Brain pericyte (primary cell): ENCODE measurements around the gene EYS.
"Not testable (repeated sequence)": the region's sequence is repeated elsewhere in the genome, so short reads cannot be mapped to it uniquely, and the experiment has no call there.

Experiments used
- DNase-seq: peaks from one replicate; pipeline ENCODE4 v3.0.0-alpha.2; 2012; ENCODE audit warnings: low read depth, low spot score

EYS gene

DNA sequence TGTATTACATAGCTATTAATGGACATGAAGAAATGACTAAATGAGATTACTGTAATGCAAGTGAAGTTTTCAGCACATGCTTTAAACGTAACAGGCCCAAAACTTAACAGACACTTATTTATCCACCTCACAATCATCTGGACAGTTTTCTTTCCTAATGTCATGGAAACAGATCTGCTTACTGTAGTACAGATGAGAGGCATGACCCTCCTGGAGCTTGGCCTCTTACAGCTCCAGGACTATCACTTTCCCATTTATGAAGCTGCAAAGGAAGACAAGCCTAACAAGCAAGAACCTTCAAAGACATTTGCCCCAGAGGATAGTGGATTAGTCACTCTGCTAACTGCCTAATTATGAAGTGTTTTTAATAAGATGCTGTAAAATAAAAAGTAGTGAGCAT, 1652.2 kb downstream of the EYS start:
- DNase-seq = no peak

DNA sequence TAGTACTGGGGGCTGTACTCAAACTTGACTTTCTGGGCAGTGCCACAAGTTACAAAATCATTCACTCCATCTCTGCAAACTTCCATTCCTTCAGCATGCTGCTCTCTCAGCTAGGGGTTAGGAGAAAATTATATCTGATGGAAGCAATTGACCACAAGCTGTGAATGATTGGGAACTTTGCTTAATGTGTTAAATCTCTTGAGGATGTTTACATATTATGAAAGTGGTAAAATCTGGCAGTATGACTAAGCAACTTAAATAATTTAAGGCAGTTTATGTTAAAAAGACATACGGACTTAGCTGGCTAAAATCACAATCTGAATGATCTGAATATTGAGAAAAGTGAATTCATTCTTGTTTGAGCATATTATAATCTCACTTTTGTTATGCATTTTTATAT, 1656.4 kb downstream of the EYS start:
- DNase-seq = no peak

DNA sequence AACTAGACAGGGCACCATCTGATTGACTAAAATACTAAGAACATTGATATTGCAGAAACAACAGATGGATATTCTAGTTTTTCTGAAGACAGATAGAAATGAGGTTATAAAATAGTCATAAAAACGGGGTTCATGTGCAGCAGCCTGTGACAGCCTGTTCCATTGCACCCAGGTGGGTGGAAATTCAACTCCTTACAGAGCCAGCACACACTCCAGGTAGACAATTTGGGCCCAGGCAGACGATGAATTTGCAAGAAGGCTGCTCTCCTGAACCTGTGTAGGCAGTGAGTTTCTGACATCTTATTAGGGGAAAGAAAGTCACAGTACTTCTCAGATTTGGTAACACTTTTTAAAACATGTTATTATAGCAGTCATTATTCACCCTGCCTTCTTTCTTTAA, 1657.3 kb downstream of the EYS start:
- DNase-seq = no peak

DNA sequence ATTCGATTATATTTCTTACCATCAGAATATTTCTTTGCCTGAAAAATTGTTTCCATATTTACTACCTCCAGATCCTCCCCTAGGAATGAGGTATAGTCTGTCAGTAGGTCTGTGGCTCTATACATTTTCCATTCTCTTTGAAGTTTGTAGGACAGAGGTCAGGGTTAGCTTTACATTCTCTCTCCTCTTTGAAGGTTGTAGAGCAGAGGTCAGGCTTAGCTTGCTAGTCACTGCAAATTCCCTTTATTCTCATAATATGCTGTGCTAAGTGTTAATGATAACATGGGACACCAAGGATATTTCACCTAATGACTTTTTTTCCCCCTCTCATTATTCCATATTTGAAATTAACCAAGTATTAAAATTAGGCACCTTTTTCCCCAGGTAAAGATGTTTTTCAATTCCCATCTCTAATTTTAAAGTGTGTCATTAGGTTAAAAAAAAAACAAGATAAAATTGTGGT, 1660.2 kb downstream of the EYS start:
- no peak for DNase-seq

DNA sequence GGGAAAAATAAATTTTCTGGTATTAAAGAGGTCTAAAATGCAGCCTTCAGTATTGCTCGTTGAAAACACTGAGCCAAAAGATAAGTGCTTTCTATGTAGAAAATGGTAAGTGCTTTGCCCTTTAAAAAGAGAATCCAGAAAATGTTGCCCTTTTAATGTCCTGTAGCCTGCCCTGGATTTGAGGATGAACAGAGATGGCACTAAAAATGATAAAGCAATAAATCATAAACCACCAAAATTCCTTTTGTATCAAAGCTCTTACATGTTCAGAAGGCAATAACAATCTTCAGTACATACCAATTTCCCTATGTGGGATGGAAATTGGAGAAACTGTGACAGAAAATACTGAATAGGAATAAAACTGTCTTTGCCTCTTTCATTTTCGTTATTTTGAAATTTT, 1665.7 kb downstream of the EYS start:
- no peak for DNase-seq

DNA sequence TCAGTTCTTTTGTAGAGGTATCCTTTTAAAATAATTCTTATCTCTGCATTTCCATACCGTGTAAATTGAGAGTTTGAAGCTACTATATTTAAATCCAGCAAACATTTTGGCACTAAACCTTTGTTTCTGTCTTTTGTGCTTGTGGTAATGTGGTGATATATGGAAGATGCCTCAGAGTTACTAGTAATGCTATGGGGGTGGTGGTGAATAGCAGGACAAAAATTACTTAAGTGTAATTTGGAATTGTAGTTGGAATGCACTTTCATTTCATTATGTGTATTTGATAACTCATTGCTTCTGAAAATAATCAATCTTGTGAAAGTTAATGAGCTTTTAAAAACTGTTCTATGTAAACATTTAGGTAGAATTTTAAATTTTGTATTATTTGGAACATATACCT, 1666.9 kb downstream of the EYS start:
- no peak for DNase-seq

DNA sequence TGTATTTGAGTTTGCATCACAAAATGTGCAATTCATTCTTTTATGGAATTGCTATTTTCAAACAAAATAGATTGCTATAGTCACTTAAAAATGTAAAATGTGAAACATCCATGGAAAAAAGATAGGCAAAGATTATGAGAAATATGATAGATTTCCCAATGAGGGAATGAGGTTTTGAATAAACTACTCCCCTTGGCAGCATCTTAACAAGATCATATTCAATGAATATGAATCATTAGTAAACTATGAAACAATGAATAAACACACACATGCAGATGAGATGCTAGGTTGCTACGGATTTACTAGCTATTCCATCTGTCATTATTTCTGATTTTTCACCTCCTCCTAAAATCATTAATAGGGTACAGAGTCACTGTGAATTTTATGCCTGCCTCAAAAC, 1669.6 kb downstream of the EYS start:
- no peak for DNase-seq

DNA sequence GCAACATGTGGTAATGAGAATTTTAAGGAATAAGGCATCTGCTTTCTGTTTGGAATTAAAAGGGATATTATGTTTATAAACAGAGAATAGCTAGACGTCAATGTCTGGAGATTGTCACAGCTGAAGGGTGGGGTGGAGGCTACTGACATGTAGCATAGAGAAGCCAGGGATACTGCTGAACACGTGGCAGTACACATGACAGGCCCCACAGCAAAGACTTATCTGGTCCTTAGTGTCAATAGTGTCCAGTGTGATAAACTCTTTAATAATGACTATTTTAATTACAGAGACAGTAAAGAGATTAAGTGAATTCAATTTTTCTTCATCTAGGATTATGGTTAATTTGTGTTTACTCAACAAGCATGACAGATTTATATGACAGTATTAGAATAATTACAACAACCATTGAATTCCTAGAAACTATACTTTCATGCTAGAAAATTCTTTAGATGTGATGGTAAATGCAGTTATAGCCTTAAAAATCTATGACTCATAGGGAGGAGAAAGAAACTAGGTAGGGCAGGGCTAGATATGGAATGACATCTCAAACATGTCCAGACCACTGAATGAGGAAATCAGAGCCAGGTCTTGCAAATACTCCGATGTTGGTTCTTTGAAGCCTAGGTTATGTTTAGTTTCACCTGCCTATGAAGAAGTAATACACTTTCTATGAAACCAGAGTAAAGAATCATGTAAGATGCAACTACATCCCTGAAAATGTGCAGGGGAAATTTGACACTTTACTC, 1671.9 kb downstream of the EYS start:
- DNase-seq = no peak

DNA sequence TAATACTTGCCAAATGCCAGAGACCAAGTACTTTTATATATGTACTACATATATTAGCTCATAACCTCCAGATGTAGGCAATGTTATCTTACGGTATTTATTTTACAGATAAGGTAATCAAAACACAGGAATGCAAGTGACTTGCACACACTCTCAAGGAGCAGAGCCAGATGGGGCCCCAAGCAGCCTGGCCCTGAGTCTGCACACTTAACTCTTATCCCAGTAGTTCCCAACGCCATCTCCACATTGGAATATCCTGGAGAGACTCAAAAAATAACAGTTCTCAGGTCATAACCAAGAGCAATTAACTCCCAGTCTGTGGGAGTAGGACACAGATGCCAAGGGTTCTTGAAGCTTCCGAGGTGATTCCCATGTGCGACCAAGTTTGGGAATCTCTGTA, 1672.7 kb downstream of the EYS start:
- no peak for DNase-seq

DNA sequence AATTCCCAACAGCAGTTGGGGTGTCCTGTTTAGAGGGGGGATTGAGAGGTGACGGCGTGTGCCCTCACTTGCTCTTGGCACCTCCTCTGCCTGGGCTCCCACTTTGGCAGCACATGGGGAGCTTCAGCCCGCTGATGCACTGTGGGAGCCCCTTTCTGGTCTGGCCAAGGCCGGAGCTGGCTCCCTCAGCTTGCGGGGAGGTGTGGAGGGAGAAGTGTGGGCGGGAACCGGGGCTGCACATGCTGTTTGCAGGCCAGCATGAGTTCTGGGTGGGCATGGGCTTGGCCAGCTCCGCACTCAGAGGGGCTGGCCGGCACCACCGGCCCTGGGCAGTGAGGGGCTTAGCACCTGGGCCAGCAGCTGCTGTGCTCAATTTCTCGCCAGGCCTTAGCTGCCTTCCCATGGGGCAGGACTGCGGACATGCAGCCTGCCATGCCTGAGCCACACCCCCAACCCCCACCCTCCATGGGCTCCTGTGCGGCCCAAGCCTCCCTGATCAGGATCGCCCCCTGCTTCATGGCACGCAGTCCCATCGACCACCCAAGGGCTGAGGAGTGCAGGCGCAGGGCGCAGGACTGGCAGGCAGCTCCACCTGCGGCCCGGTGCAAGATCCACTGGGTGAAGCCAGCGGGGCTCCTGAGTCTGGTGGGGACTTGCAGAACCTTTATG, 1675.9 kb downstream of the EYS start:
- DNase-seq = not testable (repeated sequence)

DNA sequence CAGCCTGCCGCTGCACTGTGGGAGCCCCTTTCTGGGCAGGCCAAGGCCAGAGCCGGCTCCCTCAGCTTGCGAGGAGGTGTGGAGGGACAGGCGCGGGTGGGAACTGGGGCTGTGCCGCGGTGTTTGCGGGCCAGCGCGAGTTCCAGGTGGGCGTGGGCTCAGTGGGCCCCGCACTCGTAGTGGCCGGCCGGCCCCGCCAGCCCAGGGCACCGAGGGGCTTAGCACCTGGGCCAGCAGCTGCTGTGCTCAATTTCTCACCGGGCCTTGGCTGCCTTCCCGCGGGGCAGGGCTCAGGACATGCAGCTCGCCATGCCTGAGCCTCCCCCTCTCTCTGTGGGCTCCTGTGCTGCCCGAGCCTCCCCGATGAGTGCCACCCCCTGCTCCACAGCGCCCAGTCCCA, 1683.3 kb downstream of the EYS start:
- DNase-seq = no peak

DNA sequence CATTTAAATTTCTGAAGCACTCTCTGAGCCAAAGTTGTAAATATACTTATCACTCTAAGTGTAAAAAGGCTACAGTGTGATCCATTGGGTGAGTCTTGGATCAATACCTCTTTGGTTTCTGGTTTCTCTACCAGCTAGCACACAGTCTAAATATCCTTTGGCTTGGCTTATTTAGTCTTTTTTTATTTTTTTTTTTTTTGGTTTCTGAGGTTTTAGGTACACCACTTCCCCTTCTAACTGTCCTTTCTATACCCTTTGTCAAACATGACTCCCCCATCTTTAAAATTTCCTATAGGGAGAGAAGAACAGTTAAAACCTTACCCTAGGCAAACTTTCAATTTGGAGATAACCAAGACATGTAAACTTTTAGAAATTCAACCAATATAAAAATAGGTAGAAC, 1692.4 kb downstream of the EYS start:
- DNase-seq = no peak

DNA sequence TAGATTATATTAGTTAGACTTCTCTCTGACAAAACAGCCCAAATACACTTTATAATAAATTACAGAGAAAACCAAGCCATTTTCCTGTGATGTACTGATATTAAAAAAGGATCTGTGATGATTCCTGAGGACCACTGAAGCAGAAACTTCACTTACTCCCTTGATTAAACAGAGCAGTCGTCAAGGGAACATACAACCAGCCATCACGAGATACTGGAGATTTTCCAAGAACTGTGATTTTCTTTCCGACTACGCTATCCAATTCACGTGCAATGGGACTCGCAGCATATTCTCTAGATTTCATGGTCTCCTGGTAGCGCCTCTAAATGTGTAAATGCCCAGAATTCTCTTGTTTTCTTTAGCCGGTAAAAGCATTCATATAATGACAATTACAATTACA, 1694.0 kb downstream of the EYS start:
- no peak for DNase-seq

DNA sequence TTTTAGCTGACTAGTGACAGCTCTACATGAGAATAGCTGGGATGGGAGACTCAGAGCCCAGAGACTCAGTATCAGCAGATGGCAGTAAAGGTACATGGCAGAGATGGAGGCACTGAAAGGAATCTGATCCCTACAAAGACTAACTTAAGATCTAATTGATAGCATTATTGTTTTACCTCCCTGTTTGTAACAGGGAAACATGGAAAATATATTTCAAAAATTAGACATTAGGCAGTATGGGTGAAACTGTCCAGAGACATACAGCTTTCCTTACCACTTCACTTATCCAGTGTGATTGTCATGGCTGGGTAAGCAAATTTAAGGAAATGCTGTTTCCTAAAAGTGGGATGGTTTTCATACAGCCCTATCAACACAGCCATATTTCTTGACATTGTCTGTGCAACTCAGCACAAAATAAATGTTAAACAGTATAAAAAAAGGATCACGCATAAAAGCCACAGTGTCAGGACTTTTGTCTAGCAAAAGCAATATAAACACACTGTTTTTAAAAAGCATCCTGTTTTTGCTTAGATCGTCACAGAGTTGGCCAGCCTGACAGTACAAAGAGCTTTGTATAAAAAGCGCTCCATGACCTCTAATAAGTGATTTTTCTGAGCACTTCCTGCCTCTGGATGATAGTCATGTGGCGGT, 1694.5 kb downstream of the EYS start:
- DNase-seq = peak; percentile 0

DNA sequence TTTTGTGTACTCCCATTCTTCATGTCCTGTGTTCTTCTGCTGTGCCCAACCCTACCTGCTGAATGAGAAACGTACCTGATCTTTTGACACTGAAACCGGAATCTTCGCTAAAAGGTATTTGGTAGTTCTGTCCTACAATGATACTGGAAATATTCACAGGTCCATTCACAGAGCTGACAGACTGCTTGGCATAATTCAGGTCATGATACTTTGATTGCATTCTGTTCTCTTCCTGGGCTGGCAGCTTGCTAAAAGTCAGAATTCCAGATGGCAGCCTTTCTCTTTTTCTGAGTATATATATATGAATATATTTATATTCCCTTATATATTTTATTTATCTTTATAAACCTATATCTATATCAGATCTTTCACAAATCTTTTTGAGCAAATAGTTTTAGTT, 1696.4 kb downstream of the EYS start:
- DNase-seq = no peak

DNA sequence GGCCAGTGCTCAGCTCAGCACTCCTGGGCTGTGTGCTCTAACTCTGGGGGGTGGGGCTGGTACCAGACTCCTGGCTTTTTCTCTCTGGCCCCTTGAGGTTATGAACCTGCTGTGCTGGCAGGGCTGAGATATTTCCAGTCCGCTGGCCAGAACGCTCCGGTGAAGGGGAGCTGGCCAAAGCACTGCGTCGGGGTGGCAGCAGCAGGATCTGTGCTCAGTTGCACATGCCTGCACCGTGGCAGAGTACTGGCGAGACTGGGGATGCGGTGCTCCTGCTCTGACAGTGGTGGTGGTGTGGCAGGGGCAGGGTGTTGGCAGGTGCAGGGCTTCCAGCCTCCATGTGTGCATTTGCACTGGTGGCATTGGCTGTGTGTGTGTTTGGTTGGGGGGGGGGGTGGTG, 1697.0 kb downstream of the EYS start:
- DNase-seq = no peak

DNA sequence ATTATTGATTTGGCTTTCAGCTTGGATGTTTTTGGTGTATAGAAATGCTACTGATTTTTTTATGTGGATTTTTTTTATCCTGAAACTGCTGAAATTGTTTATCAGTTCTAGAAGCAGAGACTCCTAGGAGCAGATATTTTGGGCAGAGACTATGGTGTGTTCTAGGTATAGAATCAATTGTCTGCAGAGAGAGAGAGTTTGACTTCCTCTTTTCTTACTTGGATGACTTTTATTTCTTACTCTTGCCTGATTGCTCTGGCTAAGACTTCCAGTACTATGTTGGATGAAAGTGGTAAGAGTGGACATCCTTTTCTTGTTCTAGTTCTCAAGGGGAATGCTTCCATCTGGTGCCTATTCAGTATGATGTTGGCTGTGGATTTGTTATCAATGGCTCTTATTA, 1700.8 kb downstream of the EYS start:
- DNase-seq = no peak

DNA sequence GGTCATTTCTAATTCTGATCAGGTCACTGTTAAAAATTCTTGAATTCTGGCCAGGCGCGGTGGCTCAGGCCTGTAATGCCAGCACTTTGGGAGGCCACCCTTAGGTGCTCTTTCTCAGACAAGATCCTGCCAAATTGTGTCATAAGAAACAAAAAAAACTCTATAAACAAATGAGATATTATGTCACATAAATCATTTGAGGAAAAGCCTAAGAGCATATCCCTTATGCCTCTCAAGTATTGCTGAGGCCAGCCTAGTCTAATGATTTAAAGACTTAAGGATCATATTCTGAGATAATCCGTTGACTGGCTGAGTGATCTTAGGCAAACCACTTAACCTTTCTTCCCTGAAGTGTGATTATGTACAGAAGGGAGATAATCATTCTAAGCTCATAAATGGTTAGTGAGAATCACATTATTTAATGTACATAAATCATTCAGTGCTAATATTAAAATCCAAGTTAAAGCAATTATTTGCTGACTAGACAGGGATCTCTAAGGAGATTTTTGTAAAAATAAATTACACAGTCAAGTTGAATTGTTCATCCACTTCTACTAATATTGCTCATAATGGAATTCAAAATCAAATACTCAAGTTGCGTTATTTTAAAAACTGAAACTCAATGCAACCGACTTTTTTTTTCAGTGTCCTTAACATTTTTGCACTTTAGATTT, 1706.1 kb downstream of the EYS start:
- no peak for DNase-seq

DNA sequence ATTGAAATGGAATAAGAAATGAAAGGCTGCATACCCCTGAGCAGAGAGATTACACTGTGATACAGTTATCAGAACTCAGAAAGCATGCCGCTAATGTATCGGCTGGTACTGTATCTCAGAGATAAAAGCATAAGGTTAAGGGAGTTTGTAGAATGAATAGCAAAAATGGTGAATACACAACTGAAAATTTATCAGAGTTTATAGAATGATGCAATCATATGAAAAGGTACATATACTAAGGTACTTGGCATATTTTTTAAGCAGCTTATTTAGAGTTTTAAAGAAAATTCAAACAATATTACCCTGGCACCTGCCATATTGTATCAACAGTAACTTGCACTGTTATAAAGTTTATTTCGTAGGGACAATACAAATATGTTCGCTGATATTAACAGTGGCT, 1707.4 kb downstream of the EYS start:
- DNase-seq = no peak

DNA sequence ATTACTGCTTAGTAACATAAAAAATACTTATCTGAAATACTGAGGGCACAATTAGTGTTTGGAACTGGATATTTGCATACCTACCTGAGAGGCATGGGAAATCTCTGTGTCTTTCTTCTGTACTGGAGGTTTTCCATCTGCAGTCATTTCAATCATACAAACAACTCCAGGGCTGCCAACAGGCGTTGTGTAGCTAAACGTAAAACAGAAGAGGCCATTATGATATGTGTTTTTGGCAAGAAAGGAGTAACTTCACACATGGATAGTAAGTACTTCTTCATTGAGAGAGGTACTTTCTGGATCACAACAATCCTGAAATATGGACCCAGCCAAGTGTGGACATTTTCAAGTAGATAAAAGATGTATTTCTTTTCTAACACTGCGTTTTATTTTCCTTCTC, 1708.0 kb downstream of the EYS start:
- DNase-seq = no peak

DNA sequence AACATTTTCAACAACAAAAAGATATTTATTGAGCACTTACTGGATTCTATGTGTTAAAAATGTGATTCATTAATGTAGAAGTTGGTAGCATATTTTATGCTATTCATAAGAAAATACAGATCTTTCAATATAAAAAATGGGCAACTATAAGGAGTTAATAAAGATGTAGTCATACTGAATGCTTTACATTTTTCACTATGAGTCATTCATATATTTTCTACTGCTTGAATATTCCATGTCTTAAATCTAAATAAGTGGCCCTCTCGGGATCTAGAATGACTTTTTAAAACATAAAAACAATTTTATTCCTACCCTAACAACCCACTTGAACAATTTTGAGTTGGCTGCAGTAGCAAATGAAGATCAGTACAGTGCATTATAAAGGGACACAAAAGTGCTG, 1709.3 kb downstream of the EYS start:
- no peak for DNase-seq

DNA sequence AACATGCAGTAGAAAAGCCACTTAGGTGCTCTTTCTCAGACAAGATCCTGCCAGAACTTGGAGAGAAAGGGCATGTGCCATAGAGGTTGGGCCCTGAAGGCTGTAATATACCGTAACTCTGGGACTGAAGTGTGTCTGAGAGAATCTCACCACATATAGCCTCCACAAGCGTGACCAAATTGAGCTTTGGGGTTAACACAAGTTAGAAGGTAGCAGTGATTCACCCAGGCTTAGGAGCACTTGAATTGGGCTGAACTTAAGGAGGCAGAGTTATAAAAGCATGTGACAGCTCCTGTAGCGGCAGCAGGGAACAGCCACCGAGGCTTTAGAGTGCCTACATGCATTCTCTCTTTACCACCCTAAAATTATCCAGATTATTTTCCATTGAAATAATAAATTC, 1709.8 kb downstream of the EYS start:
- DNase-seq = no peak
